Measurements from ENCODE around the gene P2RY8.

GRCh38 chrX:1558761-1559468 is 21.9 kb upstream of the P2RY8 start:
- TF ChIP-seq CTCF (IDR thresholded peaks at IDR 0.05): no peak
- no peak for TF ChIP-seq EZH2 (IDR thresholded peaks at IDR 0.05; ENCODE audit: borderline replicate concordance, insufficient read depth, low read depth, low read length, poor library complexity, severe bottlenecking)

Data from B cell (primary cell).